Iris pigment epithelial cell (primary cell): ENCODE results near the gene NPAT.
A peak's percentile ranks its signal among the peaks of the same experiment; 100 is the strongest.
"Not testable (repeated sequence)": the region's sequence is repeated elsewhere in the genome, so short reads cannot be mapped to it uniquely, and the experiment has no call there.

Source experiments
- DNase-seq: peaks from one replicate; pipeline ENCODE4 v3.0.0-alpha.2; 2011; ENCODE audit warnings: low read depth

NPAT gene

DNA sequence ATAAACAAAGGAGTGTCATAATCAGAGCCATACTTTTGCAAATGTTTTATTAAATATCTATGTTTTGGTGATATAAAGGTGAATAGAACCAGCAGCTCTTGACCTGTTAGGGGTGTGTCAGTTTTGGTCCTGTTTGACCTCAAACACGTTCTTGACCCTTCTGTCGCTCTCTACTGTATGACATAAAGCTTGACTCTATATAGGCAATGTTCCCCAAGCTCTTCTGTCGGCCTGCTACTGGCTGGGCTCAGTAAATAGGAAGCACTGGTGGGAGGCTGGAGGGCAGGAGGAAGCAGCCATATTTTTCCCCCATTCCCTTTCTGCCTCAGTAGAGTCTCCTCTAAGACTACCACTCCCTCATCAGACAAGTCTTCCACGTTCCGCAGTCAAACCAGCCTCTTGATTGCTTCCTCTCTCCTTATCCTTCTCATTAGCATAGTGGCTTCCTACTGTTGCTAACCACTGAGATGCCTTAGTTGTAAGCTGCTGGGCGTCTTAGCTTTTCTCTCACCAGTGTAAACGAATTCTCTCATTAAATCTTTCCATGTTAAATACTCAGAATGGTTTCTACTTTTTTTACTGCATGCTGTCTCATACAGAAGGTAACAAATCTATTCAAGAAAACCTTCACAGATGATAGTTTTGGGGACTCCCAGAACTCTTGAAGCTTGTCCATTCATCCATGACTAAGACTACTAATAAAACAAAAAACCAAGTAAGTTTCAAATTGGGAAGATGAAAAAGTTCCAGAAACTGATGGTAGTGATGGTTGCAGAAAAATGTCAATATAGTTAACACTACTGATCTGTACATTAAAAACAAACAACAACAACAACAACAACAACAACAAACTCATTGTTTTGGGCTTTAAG lies 3.3 kb downstream of the NPAT start:
- no peak for DNase-seq

DNA sequence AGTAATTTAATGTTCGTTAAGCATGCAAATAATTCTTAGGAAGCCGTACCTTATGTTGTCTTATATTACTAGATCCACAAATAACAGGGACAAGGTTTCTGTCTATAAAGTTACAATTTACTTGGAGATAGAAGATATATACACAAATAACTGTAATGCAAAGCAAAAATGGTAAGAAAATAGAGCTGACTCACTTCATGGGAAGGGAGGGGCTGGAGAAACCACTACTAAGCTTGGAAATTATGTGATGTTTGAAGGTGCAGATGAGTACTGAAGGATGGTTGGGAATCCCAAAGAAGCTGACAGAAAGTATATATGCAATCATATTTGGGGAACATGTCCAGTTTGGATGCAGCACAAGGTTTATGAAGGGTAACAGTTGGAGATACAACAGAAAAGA lies 4.0 kb downstream of the NPAT start:
- DNase-seq, result peak; percentile 51

DNA sequence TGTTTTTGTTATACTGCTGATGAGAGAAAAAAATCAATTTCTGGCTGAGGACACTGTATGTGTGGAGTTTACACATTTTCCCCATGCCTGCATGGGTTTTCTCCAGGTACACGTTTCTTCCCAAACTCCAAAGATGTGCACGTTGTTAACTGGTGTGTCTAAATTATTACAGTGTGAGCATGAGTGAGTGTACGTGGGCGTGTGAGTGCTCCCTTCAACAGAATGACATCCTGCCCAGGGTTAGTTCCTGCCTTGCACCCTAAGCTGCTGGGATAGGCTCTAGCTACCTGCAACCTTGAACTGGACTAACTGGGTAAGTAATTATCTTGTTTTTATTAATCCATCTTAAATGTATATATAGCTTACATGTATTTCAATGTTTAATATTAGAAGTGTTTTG lies 5.5 kb downstream of the NPAT start:
- no peak for DNase-seq

DNA sequence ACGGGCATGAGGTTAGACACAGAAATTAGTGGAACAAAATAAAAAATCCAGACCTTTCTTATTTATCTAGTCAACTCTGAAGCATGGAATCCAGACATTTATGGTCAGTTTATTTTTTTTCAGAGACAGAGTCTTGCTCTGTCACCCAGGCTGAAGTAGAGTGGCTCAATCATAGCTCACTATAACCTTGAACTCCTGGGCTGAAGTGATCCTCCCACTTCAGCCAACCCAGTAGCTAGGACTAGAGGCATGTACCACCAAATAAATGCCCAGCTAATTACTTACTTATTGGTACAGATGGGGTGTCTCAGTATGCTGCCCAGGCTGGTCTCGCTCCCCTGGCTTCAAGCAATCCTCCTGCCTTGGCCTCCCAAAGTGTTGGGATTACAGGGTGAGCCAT lies 8.7 kb downstream of the NPAT start:
- DNase-seq, result no peak

DNA sequence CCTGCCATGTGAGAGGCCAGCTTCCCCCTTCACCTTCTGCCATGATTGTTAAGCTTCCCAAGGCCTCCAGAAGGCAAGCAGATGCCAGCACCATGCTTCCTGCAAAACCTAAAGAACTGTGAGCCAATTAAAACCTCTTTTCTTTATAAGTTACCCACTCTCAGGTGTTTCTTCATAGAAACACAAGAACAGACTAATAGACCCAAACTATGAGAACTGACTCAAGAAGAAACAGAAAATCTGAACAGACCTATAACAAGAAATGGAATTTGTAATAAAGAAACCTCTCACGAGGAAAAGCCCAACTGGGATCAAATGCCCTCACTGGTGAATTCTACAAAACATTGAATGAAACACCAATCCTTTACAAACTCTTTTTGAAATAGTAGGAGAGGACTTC lies 12.0 kb downstream of the NPAT start:
- no peak for DNase-seq

DNA sequence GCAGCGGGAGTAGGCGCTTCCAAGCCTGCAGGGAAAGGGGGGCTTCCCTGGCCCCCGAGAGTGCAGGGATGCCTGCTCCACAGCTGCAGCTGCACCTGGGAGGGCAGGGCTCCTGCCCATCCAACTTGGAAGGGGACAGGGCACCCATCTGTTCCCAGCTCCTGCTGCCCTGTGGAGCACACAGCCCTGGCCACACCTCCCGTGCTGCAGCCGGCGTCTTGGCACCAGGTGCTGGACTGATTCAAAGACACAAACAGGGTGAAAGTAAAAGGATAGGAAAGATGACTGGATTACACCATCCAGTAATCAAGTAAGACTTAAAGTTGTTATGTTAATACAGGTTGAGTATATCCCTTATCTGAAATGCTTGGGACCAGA lies 14.8 kb downstream of the NPAT start:
- no peak for DNase-seq

DNA sequence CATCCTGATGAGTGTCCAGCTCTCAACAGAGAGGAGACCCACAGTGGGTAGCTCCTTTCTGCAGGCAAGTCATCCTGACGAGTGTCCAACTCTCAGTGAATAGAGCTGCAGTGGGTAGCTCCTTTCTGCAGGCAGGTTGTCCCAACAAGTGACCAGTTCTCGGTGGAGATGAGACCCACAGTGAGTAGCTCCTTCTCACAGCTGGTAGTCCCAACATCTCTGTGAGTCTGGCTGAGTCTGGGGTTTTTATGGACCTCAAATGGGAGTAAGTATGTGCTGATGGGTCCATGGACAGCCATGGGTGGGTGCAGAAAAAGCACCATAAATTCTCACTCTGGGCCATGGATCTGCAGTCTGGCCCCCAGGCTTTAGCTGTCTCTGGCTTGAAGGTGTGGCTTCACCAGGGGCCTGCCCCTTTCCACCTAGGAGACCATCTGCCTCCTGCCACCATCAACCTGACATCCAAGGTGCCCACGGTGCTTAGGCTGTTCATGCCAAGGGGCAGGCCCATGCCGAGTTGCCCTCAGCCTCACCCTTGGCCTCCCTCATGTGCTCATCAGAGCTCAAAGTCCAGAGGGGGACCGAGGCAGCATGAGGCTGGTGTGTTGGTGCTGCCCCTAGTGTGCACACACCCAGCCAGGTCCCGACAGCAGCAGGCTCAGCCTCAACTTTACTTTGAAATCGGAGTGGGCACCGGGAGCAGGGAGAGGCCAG lies 15.3 kb downstream of the NPAT start:
- no peak for DNase-seq

DNA sequence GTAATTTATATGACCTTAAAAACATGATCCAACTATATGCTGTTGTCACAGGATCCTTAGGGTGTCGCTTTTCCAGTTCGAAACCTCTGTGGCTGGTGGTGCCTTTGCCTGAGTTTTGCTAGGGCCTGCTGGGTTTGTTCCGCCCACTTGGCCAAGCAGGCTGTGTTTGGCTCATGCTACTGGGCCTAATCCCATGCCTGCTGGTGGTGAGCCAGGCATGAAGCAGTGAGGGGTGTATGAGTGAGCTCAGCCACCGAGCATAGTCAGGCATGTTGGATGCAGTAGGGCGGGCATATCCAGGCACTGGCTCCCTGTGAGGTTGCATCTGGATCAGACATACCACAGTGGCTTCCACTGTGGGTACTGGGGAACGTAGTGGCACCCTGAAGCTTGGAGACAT lies 16.3 kb downstream of the NPAT start:
- DNase-seq, result no peak

DNA sequence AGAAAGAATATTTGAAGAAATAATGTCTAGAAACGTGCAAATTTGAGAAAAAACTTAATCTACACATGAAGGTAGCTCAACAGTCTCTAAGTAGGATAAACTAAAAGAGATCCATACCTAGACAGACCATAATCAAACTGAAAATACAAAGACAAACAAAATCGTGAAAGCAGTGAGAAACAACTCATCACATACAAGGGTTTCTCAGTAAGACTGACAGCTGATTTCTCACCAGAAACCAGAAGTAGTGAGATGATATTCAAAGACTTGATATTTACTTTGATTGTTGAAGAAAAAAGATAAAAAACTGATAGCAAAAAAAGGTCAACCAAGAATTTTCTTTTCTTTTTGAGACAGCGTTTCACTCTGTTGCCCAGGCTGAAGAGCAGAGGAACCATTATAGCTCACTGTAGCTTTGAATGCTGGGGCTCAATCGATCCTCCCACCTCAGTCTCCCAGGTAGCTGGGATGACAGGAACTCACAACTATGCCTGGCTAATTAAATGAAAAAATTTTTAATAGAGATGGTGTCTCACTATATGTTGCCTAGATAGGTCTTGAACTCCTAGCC lies 17.4 kb downstream of the NPAT start:
- DNase-seq, result no peak

DNA sequence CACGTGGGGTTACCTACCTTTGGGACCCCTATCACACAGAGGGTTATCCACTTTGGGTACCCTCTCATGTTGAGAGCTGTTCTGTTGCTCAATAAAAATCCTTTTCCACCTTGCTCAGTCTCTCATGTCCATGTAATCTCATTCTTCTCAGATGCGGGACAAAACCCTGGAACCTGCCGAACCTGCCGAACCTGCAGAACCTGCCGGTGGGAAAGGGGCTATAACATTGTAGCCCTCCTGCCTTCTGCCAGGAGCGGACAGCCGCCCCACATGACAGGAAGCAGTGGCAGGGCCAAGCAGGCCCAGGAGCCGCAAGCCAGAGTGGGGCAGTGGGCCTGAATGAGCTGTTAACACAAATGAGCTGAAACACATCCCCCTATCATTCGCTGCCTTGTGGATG lies 18.1 kb downstream of the NPAT start:
- no peak for DNase-seq

DNA sequence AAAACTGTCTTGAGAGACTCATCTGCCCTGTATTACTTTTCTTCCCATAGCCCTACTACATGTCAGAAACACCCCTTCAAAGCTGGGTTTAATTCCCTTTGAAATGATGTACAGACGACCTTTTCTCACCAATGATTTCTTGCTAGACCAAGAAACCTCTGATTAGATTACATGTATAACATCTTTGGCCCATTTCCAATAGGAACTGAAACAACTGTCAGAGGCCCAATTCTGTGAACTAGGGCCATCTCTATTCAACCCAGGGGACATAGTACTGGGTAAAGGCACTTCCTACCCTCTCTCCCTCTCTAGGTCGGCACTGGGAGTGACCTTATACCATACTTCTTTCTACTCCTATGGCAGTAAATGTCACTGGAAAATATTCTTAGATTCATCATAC lies 19.4 kb downstream of the NPAT start:
- no peak for DNase-seq

DNA sequence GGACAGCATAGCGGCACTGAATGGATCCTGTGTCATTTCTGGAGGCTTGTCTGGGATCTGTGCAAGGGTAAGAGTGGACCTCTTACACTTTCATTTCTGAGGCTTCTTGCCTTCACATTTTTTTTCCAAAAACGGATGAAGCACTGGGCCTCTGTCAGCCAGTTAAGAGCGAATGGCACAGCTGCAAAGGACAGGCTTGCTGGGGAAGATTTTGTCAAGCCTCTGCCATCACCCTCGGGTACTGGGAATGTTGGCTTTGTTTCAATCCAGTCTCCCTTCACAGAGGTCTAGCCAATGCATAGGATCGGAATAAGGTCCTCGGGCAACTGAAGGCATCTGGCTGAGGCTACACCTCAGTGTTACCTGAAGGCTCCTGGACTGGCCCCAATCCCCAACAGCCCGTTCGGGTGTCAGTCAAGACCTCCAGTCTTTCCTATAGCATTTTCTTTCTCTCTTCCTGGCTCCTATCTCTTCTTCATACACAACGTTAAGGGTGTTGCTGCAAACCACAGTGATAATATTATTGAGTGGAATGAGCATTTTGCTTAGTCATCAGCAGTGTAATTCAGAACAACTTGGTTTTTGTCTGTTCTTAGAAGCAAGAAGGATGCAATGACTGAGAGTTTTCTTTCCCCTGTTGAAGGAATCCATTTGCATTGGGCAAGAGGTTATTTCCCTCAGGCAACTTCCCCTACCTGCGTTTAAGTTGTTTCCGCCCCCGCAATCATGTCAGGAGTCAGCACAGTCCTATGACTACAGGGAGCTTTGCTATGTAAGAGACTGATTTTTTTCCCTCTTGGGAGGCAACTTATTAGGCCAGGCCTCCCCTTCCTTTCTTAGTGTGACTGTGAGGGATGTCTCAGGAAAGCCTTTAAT lies 22.8 kb downstream of the NPAT start:
- peak; percentile 88 for DNase-seq

DNA sequence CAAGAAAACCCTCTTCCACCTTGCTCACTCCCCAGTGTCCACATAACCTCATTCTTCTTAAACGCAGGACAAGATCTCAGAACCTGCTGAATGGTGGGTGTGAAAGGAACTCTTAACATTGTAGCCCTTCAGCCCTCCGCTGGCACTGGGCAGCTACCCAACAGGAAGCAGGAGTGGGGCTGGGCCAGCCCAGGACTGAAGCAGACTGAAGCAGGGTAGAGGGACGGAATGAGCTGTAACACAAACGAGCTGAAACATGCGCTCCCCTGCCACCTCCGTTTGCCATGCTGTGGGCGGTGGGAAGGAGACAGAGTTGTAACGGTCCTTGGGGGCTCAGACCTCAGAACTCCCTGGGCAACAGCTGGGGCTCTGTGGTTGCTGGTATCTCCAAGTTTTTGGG lies 23.6 kb downstream of the NPAT start:
- no peak for DNase-seq

DNA sequence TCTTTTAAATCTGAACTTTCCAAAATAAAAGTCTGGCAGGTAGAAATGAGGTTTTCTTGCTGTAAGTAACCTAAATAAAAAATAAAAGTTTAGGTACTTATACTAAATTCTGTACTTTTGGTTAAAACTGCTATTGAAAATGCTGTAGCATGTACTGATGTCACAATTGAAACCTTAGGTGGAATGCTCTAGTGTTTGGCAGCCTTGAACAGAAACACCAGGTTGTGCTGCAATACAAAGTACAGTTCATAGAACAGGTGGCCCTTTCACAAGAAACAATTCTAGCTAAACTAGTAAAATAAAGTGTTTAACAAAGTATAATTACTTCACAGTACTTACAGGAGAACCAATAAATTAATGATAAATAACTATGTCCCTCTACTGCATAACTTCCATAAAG lies 25.1 kb downstream of the NPAT start:
- no peak for DNase-seq

DNA sequence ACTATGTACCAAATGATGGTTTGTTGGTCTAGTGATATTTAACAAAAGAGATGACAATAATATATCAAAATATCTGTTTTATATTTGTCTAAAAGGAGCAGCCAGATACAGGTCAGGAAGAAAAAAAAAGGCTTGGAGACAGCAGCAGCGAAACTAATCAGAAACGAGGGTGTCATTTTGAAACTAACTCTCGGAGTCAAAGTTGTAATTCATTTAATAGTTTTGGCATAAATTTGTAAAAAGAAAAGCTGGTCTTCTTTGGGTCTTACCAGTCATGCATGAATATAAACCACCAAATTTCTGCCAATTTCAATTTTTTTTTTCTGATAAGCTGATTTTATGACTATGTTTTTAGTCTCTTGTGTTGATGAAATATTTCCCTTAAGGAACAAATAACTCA lies 25.5 kb downstream of the NPAT start:
- no peak for DNase-seq

DNA sequence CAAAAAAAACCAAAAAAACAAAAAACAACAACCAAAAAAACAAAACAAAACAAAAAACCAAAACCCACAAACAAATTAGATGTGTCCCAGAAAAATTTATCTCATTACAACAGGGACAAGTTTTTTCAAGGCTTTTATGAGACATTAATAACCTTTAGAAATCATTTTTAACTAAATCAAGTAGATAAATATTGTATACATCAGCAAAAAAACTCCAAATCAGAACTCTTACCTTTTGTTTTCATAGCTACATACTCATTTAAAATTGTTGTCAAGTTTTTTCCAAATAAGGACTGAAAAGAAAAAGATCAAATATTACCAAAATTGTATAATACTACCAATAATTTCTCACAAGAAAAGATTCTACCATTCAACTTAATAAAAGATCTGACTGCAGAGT lies 28.7 kb downstream of the NPAT start:
- no peak for DNase-seq

DNA sequence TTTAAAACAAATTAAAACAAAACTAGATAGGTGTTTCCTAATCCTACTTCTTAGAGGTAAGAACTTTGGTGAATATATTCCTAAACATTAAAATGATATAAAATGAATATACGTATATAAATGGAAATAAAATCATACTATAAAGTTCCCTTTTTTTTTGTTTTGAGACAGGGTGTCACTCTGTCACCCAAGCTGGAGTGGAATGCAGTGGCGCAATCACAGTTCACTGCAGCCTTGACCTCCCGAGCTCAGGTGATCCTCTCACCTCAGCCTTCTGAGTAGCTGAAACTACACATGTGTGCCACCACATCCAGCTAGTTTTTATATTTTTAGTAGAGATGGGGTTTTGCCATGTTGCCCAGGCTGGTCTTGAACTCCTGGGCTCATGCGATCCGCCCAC lies 44.9 kb downstream of the NPAT start:
- no peak for DNase-seq

DNA sequence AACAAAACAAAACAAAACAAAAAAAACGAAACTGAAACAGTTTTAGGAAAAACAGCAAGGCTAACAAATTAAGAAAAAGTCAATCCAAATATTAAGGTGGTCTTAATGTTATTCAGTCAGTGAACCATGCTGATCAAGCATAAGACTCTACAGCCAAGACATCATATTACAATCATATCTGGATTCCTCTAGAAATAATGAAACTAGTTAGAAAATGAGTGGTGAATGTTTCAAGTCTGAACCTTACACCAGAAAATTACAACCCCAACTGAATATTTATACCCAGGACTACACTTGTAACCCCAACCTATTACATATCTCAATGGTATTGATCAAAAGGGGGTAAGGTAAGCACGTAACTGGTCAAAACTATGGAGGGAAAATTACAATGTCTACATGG lies 52.3 kb downstream of the NPAT start:
- DNase-seq, result no peak

DNA sequence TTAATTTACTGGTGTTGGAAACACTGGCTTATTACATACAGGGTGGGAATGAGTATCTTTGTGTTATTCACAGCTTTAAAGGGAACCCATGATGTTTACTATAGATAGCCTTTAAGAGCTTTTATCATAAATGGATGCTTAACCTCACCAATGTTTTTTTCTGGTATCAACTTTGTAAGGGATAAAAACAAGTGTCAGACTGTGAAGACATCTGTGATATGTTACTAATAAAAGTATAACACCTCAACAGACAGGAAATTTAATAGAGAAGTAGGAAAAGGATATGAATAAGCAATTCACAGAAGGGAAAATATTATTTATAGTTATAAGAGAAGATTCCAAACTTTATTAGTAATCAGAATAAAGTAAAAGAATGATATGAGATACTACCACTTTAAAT lies 54.8 kb downstream of the NPAT start:
- no peak for DNase-seq

DNA sequence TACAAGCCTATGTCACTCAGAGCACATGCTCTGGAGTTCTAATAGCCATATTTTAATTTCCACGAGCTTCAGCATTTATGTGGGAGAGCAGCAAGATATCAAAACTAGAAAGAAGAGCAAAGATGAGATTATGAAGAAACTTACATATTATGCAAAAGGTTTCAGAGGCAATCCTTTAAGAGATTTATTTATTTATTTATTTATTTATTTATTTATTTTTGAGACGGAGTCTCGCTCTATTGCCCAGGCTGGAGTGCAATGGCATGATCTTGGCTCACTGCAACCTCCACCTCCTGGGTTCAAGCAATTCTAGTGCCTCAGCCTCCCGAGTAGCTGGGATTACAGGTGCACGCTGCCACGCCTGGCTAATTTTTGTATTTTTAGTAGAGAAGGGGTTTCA lies 59.6 kb downstream of the NPAT start:
- not testable (repeated sequence) for DNase-seq

DNA sequence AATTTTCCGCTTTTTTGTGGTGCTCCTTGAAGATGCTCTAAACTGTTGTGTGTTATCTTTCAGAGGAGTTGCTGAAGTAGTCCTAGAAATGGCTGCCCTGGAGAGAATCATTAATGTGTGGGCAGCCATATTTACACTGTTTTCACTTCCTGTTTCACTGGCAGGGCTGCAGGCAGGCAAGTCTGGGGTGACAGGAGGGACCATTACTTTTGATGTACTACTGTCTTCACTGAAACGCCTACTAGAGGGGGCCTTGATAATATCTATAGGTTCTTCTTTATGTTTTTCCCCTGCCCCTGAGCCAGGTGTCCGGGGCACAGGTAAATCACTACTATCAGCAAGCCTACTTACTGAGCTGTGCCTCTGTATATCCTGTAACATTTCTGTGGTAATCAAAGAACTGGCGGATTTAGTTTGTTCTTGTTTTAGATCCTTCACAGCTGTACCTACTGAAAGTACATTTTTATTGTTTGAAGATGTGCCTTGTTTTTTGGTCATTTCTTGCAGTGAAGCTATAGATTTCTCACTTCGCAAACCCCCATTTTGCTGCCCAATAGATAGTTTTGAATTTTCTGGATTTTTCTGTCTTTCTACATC lies 61.4 kb downstream of the NPAT start:
- DNase-seq, result no peak

DNA sequence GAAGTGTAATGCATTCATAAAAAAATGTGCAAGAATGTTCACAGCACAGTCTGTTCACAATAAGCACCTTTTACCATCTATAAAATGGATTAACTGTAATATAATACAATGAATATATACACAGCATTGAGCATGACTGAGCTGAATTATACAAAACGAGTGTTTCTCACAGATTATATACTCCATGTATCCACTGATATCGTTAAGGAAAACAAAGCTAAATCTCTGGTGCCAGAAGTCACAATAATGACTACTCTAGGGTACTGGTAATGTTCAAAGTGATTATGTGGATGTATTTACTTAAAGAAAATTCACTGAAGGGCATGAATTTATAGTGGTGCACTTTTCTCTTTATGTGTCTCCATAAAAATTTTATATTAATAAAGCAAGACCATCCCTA lies 67.8 kb downstream of the NPAT start:
- DNase-seq, result no peak
